GM19351 (cell line): Measurements from ENCODE around the gene CCDC51.

Experiments used
- ATAC-seq: cut with Tn5 transposase; IDR thresholded peaks from one replicate; pipeline ENCODE4 v1.9.1; 2021; ENCODE audit warnings: mild to moderate bottlenecking, moderate library complexity; ENCODE audit not compliant: unreplicated experiment

CCDC51 gene

GRCh38 chr3:48422681-48423080, 17.2 kb downstream of the CCDC51 start:
- ATAC-seq = no peak

- ATAC-seq = no peak
Measured at GRCh38 chr3:48422272-48422671, 17.6 kb downstream of the CCDC51 start.

- ATAC-seq = no peak
Measured at GRCh38 chr3:48420561-48420960, 19.4 kb downstream of the CCDC51 start.

GRCh38 chr3:48419597-48419996, 20.3 kb downstream of the CCDC51 start:
- ATAC-seq = no peak

DNA sequence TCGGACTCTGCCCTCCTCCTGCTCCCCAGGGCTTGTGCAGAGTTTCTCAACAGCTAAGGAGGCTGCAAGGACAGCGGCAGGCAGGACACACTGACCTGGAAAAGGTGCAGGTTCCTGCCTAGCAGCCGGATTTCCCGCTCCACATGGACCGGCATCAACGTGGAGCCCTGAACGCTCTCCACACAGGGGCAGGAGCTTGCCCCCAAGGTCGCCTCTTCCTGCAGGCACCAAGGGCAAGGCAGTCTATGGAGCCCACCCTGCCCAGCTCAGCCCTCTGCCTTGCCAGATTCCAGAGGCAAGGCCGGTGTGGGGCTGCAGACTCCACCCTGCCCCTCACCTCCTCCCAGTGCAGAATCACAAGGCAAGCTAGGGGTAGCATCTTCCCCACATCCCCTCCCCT, 20.8 kb downstream of the CCDC51 start:
- no peak for ATAC-seq

DNA sequence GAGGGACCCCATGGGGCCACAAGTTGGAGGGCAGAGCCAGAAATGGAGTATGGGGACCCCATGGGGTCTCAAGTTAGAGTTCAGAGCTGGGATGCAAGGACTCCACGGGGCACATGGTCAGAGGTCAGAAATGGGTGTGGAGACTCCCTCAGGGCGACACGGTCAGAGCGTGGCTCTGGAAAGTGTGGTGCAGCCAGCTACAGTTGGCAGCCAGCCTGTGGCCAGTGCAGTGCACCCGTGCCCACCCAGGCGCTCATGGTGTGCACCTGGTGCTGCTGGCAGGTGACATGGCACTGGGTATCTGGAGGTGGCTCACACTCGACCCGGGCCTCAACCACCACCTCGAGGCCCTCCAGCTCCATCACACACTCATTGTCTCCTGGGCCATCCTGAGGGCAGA, 21.3 kb downstream of the CCDC51 start:
- ATAC-seq = no peak

DNA sequence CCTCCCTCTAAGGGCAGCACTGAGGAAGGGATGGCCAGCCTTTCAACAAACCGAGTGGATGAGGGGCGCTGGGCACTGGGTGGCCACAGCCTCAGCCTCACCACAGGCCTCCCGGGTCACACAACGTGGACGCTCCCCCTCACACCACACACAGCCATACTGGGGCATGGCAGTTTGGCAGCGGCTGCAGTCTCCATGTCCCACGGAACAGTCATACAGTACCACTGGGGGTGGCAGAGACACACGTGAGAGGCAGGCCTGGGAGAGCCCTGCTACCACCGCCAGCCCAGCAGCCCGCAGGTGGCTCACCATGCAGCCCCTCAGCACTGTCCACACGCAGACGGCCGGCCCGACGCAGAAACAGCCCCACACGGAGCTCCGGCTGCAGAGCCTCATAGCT, 21.8 kb downstream of the CCDC51 start:
- ATAC-seq = no peak

GRCh38 chr3:48417529-48418108, 22.3 kb downstream of the CCDC51 start:
- no peak for ATAC-seq

DNA sequence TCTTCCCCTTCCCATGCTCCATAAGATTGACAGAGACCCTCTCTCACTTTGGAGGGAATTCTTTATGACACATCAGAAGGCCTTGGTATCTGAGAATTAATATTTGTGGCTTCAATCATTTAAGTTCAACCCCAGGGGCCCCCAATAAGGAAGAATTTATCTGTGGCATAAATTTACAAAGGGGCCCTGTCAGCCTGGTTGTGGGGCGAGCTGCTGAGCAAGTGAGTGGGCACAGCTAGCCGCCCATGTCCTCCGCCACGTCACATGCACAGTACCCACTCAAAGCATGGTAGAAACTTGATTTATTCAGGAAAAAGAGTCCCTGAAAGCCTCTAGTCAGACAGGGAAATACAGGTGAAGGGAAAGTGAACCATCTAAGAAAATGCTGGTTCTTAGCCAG, 23.4 kb downstream of the CCDC51 start:
- no peak for ATAC-seq

DNA sequence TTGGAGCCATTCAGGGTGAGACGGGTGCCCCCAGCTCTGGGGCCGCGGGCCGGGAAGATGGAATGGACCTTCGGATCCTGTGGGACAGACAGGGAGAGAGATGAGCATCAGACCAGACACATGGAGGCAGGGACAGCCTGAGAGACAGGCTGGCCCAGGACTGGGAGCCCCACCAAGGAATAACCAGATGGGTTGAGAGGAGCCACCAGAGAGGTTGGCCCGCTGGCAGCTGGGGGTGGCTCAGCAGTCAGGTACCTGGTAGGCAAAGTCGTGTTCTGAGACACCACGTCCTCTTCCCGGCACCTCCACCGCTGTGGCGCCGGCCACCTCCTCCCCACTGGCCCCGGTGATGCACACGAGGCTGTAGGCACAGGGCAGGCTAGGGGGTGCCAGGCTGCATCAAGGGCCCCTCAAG, 23.8 kb downstream of the CCDC51 start:
- ATAC-seq = no peak

DNA sequence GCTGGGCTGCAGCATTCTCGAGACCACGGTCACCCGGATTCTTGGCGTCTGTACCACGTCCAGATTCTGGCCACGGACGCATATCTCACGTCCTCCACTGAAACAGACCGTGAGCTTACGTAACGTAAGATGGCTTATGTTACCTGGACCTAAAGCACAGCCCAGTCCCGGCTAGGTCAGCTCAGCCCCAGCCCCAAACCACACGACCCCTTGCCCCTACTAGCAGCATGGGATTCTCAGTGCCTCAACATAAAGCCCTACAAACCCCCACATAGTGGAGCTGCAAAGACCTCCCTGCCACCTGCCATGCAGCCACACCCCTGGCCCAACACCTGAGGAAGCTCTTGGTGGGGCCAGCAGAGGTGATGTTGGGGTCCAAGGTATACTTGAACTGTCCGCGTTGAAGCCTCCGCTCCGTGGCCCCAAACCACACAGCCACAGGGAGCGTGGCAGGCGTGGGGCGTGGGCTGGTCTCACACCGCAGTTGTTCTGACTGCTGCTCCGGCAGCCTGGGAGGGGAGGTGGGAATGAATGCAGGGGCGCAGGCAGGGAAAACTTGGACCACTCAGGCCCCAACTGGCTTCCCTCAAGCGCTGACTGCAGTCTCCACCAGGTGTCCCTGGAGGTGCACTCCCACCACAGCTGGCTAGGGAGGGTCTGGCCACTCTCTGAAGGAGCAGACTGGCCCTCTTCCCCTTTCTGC, 24.5 kb downstream of the CCDC51 start:
- no peak for ATAC-seq

DNA sequence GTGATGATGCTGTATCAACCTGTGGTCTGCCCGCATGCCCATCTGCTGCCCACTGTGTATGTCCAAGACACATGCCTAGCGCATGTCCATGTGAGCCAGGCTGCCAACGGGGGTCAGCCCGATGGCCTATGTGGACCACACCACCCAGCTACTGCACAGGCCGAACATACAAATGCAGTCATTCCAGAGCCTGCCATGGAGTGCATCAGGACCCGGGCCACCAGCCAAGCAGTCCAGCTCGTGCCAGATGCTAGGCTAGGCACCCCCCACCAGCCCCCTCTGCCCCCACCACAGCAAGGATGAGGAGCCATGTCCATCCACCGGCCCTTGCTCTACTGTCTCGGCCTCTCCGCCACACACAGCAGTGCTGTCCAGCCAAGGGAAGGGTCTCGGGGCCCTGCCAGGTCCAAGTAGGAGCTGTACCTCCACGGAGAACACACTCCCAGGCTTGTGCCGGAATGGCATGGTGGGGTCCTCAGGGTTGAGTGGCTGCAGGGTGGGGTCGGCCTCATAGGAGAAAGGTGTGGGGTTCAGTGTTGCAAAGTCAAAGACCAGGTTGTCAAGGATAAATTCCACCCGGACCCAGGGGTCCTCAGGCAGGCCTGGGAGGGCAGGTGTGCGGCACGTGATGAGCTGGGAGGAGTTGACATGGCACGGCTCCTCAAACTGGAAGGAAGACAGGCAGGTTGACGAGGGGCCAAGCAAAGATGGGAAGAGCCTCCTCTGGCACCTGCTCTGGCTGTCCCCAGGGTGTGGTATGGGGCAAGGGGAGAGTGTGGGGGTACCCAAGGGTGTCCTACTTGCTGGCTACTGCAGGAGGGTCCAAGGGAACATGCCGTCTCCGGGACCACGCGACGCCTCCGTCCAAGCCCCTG, 25.3 kb downstream of the CCDC51 start:
- ATAC-seq = no peak

DNA sequence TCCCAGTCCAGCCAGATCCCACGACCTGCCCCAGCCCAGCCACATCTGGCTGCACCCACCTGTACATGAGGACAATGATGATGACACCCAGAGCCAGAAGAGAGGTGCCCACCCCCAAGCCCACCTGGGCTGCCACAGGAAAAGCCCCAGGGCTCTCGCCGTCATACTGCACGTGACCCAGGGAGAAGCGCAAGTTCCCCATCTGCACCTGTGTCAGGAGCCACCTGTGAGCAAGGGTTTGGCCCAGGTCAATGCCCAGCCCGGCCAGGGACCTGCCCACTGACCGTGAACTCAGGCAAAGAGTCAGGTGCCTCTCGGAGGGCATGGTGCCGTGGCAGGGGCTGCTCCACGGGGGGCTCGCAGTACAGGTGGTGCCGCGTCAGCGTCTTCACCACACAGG, 26.3 kb downstream of the CCDC51 start:
- no peak for ATAC-seq

DNA sequence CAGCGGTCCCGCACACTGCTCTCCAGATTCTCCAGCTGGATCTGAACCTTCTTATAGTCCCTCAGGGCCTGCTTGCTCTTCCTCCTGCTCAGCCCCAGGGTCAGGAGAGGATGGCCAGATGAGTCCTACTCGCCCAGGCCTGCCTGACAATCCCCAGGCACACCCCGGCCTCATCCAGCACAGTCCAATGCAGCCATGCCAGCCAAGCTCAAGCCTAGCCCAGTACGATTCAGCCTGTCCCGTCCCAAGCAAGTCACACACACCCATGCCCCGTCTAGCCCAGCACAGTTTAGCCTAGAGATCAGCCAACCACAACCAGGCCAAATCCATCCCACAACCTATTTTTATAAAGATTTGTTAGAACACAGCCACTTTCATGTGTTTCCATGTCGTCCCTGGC, 26.8 kb downstream of the CCDC51 start:
- no peak for ATAC-seq

GRCh38 chr3:48412375-48413001, 27.4 kb downstream of the CCDC51 start:
- ATAC-seq = no peak

DNA sequence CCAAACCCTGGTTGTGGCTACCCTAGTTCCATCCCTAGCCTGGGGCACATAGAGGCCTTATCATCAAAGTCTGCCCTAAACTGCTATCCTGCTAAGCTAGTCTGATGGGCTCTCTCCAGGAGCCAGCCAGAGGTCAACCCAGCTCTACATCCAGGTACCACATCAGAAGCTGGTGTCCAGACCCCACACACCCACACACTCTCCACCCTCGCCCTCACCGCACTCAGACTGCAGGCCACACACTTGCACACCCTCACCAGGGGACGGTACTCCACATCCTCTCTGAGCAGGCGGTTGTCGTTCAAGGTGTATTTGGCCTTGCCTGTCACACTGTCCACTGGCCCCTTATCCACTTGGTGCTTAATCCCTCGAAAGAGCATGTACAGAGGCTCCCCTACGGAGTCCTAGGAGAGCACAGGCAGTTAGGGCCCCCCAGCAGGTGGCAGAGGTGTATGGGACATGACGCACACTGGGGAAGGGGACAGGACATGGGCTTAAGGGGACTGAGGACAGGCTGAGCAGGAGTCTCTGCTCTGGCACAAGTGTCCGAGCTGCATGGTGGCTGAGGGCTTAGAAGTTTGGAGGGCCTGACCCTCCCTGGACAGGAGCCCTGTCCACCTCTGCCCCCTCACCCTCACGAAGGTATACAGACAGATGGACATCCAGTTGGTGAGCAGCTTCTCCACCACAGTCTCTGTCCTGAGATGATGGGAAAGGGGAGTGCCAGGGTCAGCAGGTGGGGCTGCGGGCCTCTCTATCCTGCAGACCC, 28.1 kb downstream of the CCDC51 start:
- no peak for ATAC-seq

DNA sequence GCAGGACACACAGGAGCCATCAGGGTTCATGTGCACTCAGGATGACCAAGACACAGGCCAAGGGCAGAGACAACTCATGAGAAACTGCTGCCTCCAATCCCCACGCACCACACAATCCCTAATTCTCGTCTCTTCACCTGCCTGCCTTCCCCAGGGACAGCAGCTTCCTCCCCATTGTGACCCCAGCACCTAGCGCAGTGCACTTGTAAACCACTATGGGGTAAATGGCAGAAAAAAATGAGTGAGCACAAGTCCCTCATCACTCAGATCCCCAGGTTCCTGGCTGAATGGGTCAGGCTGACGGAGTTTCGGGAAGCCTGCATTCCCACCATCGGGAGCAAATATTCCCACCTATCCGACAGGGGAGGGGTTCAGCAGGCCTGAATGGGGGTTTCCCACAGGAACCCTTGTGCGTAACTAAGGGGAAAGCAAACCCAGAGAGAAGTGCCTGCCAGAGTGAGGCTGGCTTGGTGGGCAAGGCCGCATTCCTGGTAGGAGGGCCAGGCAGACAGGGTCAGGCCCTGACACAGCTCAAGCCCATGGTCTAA, 28.8 kb downstream of the CCDC51 start:
- ATAC-seq = no peak

DNA sequence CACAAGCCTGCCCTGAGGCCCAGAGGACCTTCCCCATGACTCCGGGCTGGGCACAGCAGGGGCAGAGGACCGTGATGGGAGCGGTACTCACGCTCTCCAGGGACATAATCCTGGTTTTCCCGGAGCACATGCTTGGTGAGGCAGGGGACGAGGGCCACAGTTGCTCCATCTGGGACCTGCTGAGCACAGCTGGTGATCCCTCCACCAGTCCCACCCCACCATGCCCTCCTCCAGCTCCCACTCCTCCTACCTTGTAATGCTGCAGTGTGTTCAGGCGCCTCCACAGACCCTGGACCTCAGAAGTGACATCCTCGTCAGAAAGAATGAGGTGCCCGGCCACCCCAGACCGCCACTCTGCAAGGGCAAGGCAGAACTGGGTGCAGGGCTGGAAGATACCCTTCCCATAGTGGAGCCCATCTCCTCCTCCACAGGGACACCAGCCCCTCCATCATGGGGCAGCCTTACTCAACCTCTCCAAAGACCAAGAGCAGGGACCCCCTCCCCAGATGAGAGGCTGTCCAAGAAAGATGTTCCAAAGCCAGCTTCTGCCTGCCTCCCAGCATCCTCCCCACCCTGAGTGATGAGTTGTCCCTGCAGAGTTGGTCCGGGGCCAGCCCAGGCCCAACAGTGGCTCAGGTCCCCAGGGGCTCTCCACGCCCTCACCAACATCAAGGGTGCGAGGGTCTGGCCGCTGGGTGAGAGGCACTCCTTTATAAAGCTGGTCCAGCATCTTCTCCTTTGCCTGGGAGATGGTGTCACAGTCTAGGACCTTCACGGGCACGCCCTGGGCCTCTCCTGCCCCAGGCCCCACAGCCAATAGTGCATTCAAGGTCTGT, 29.5 kb downstream of the CCDC51 start:
- ATAC-seq = no peak
